ENCODE data around the gene LDB2.

Gene LDB2

DNA sequence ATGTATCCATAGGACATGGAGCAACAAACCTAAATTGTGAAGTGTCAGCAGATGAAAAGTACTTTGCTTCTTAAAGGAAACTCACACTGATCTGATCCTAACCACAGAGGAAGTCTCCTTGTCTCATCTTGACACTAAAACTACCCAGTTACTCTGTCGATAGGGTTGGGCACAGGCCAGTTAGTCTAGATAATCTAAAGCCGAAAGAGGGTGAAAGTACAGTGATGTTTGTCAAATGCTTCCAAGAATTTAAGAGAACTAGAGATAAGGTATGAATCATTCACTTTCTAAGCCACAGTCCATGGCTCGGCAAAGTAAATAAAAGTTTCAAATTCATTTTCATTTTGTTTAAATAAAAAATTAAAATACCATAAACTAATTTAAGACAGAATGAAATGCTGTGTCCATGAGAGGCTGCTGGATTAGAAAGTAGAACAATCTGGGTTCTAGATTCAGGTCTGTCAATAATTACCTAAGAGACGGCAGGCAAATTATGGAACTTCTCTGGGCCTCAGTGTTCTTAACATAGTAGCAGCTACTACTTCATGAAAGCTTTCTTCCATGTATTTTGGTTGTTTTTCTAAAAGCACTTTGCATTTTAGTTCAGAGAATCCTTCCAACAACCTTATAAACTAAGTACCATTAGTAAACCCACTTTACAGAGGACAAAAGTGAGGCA lies 176.7 kb downstream of the LDB2 start:
- Mint-ChIP-seq H3K9me3 (peaks cover 3% of the 10 kb centered on the region), H3K4me1 (no peaks in the 10 kb centered on the region)
- no peak for ATAC-seq

DNA sequence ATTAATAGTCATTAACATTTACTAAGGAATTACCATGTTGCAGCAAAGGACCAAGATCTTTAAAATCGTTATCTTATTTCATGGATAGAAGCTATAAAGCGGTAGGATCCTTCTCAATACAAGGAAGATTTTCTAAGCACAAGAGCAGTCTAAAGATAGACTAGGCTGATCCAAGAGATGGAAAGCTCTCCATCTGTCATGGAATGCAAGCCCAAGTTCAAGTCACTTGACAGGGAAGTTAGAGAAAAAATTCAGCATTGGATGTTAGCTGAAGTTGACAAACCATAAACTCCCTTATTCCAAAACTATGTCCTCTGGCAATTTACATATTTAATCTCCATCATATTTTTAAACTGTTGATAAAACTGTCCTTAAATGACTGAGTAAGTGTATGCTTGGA lies 177.7 kb downstream of the LDB2 start:
- no peak for ATAC-seq

More for the DNA sequence above, 176.7 kb downstream of the LDB2 start:
- no peaks in the 10 kb centered on the region for H3K36me3 Mint-ChIP-seq
- no peak overlapping the region for H3K27ac Mint-ChIP-seq
- no peak overlapping the region for H3K4me3 Mint-ChIP-seq
- DNase-seq (ENCODE audit: low spot score in 2 of 2) = no peak

DNA sequence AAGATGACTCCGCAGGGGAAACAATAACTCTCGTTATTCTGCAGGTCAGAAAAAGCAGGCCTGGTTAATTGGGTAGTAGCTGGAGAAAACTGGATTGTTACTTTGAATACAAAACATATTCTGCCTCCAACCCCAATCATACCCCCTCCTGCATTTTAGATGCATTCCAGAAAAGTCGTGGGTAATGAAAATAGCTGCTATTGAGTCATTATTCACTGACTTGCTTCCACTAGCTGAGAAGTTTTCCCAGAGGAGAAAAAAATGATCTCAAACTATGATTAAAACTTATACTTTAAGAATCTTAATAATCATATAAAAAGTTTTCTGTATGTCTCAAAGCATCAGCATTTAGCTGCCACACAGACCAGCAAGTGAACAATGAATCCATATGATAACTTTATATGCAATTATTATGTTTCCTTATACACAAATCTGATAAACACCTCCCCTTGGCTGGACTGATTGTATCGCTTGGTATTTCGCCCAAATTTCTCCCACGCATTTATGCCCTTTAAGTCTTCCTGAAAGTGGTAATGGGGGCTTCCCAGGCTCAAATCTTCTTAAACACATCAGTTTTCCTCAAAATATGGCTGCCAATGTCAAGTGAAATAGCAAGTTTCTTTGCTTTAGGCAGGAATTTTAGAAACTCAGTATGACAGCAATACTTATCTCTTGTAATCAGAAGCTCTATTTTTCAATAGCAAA lies 181.0 kb downstream of the LDB2 start:
- Mint-ChIP-seq H3K4me1 (no peaks in the 10 kb centered on the region), H3K9me3 (no peaks in the 10 kb centered on the region), H3K36me3 (no peaks in the 10 kb centered on the region), H3K4me3 (no peak overlapping the region), H3K27ac (no peak overlapping the region)
- DNase-seq (ENCODE audit: low spot score in 2 of 2) (no peak), ATAC-seq (no peak)

More for the DNA sequence above, 177.7 kb downstream of the LDB2 start:
- no peak overlapping the region for H3K4me3 Mint-ChIP-seq
- no peaks in the 10 kb centered on the region for H3K4me1 Mint-ChIP-seq
- H3K9me3 Mint-ChIP-seq = peaks cover 3% of the 10 kb centered on the region
- no peak overlapping the region for H3K27ac Mint-ChIP-seq
- no peaks in the 10 kb centered on the region for H3K36me3 Mint-ChIP-seq
- no peak for DNase-seq (ENCODE audit: low spot score in 2 of 2)

DNA sequence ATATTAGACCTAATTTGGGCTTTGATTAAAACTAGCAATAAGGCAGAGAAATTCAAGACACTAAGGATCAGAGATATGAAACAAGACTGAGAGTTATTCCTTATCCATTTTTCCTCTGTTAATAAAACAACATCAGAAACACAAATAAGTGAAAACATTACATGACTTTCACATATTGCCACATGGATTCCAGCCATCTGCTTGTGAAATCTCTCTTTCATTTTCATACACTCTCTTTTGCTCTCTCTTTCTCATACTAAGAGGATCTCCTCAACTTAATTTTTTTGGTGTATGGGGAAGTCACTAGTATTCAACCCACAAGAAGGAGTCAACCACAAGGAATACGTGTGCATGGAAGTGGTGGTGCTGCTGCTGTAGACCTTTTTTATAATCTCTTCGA lies 183.0 kb downstream of the LDB2 start:
- H3K9me3 Mint-ChIP-seq = no peaks in the 10 kb centered on the region
- H3K4me1 Mint-ChIP-seq = no peaks in the 10 kb centered on the region
- DNase-seq (ENCODE audit: low spot score in 2 of 2) = no peak
- H3K27ac Mint-ChIP-seq = no peak overlapping the region
- H3K4me3 Mint-ChIP-seq = no peak overlapping the region
- ATAC-seq = no peak
- no peaks in the 10 kb centered on the region for H3K36me3 Mint-ChIP-seq

GRCh38 chr4:16714191-16714590 lies 184.3 kb downstream of the LDB2 start:
- H3K4me1 Mint-ChIP-seq = no peaks in the 10 kb centered on the region
- H3K4me3 Mint-ChIP-seq = no peak overlapping the region
- H3K27ac Mint-ChIP-seq = no peak overlapping the region
- no peaks in the 10 kb centered on the region for H3K9me3 Mint-ChIP-seq
- DNase-seq (ENCODE audit: low spot score in 2 of 2) (no peak), ATAC-seq (no peak)
- no peaks in the 10 kb centered on the region for H3K36me3 Mint-ChIP-seq

DNA sequence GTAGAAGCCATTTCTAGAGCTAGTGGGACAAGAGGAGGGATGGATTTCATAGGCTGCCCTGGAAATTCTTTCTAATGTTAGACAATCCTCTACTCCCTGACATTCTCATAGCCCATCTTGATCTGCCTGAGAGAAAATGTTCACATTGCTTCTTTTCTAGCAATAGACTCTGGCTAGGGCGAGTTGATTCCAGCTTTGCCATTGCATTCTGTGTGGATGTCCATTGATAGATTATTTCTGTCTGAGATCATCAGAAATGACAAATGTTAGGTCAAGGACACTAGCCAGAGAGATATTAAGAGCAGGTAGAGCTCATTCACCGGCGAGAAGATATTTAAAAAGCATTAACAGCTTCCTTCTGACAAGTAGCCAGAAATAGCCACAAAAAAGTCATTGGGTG lies 184.7 kb downstream of the LDB2 start:
- Mint-ChIP-seq H3K4me1 (no peaks in the 10 kb centered on the region), H3K27ac (no peak overlapping the region), H3K4me3 (no peak overlapping the region), H3K36me3 (no peaks in the 10 kb centered on the region), H3K9me3 (no peaks in the 10 kb centered on the region)
- ATAC-seq (no peak), DNase-seq (ENCODE audit: low spot score in 2 of 2) (no peak)

GRCh38 chr4:16713271-16713670 lies 185.2 kb downstream of the LDB2 start:
- Mint-ChIP-seq H3K4me1 (no peaks in the 10 kb centered on the region), H3K9me3 (peaks cover 2% of the 10 kb centered on the region), H3K36me3 (no peaks in the 10 kb centered on the region), H3K27ac (no peak overlapping the region), H3K4me3 (no peak overlapping the region)
- ATAC-seq (no peak), DNase-seq (ENCODE audit: low spot score in 2 of 2) (no peak)

- no peak for ATAC-seq
- Mint-ChIP-seq H3K4me3 (no peak overlapping the region), H3K4me1 (no peaks in the 10 kb centered on the region), H3K36me3 (no peaks in the 10 kb centered on the region), H3K27ac (no peak overlapping the region), H3K9me3 (peaks cover 6% of the 10 kb centered on the region)
- no peak for DNase-seq (ENCODE audit: low spot score in 2 of 2)
Observed at GRCh38 chr4:16710198-16710597, 188.2 kb downstream of the LDB2 start.

DNA sequence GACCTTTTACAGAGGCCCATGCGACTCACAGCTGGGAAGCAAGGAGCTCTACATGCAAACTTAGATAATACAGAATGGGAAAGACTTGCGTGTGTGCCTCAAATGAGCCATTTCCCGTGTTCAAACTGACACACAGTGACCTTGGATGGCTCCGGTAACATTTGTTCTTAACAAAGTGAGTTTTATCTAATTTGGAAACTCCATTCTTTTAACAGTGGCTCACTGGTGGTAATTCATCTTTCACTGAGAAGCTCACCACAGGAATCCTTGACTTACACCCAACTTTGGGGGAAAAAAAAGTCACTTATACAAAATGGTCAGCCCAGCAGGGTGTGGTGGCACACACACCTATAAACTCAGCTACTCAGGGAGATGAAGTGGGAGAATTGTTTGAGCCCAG lies 190.6 kb downstream of the LDB2 start:
- H3K27ac Mint-ChIP-seq = no peak overlapping the region
- DNase-seq (ENCODE audit: low spot score in 2 of 2) (no peak), ATAC-seq (no peak)
- H3K4me3 Mint-ChIP-seq = no peak overlapping the region
- H3K9me3 Mint-ChIP-seq = peaks cover 6% of the 10 kb centered on the region
- no peaks in the 10 kb centered on the region for H3K4me1 Mint-ChIP-seq
- H3K36me3 Mint-ChIP-seq = no peaks in the 10 kb centered on the region

GRCh38 chr4:16706251-16706650 lies 192.2 kb downstream of the LDB2 start:
- DNase-seq (ENCODE audit: low spot score in 2 of 2) (no peak), ATAC-seq (no peak)
- Mint-ChIP-seq H3K36me3 (no peaks in the 10 kb centered on the region), H3K27ac (no peak overlapping the region), H3K4me3 (no peak overlapping the region), H3K4me1 (no peaks in the 10 kb centered on the region), H3K9me3 (peaks cover 9% of the 10 kb centered on the region)

DNA sequence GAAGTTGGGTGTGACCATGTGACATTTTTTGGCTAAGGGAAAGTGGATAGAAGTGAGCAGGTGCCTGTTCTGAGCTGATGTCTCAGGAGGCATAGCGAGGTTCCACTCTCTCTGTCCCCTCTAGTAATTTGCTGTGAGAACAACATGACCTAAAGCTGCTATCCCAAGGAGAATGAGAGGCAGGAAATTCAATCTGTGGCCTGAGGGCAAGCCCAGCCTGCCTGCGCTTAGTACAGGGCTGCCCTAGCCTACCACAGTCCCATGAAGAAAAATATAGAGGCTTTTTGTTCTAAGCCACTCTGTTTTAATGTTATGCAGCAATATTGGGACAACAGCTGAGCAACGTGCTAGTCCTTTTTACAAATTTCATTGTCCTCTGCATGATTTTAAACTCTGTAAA lies 193.1 kb downstream of the LDB2 start:
- DNase-seq (ENCODE audit: low spot score in 2 of 2) (no peak), ATAC-seq (no peak)
- Mint-ChIP-seq H3K36me3 (no peaks in the 10 kb centered on the region), H3K4me1 (no peaks in the 10 kb centered on the region), H3K4me3 (no peak overlapping the region), H3K27ac (no peak overlapping the region), H3K9me3 (peaks cover 9% of the 10 kb centered on the region)

GRCh38 chr4:16704489-16704888 lies 194.0 kb downstream of the LDB2 start:
- no peak overlapping the region for H3K27ac Mint-ChIP-seq
- no peaks in the 10 kb centered on the region for H3K36me3 Mint-ChIP-seq
- no peak for ATAC-seq
- H3K9me3 Mint-ChIP-seq = peaks cover 9% of the 10 kb centered on the region
- DNase-seq (ENCODE audit: low spot score in 2 of 2) = no peak
- H3K4me3 Mint-ChIP-seq = no peak overlapping the region
- no peaks in the 10 kb centered on the region for H3K4me1 Mint-ChIP-seq

GRCh38 chr4:16695896-16696295 lies 202.5 kb downstream of the LDB2 start:
- Mint-ChIP-seq H3K9me3 (peaks cover 4% of the 10 kb centered on the region), H3K4me3 (no peak overlapping the region), H3K27ac (no peak overlapping the region), H3K36me3 (no peaks in the 10 kb centered on the region), H3K4me1 (no peaks in the 10 kb centered on the region)
- DNase-seq (ENCODE audit: low spot score in 2 of 2) = no peak
- no peak for ATAC-seq

DNA sequence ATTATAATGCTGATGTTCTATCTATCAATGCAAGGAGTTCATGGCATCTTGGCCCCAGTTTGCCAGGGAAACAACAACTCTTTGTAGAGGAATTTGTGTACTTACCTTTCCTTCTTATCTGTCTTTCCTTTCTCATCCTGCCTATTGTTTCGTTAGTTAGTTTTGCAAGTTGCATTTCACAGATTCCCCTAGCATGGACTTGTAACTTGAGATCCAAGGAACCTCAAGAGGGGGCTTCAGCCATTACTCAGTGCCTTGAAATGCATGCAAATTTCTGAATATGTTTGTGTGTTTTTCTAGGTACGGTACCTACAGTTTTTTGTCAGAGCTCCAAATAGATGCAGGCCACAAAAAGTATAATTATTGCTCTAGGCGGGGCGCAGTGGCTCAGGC lies 203.6 kb downstream of the LDB2 start:
- Mint-ChIP-seq H3K27ac (no peak overlapping the region), H3K4me3 (no peak overlapping the region), H3K36me3 (no peaks in the 10 kb centered on the region), H3K4me1 (no peaks in the 10 kb centered on the region), H3K9me3 (peaks cover 6% of the 10 kb centered on the region)
- ATAC-seq (no peak), DNase-seq (ENCODE audit: low spot score in 2 of 2) (no peak)

DNA sequence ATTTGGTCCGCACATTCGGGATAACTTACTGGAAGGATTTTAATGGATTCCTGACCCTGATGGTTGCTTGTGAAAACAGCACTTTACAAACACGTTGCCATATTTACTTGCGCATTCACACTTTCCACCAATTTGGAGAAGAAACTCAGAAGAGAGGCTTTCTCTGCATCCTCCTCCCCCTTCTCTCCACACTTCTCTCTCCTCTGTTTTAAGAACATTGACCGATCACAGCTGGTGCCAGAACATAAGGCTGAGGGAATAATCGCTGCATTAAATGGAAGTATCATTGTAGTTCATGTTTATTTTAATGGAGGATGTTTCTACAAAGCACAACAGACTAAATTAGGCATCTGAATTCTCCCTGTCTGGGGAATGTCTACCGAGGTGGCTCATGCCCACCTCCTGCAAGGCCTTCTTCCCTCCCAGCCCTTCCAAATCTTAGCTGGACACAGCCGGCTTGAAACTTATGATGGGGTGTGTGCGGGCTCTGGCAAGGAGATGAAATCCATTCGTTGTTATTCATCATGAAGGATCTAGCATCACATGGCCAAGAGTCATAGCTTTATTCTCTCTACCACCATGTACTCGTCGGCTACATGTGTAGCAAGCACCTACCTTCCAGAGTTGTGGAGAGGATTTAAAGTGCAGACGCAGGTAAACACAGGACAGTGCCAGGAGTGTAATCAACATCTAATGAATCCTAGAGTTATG lies 204.1 kb downstream of the LDB2 start:
- Mint-ChIP-seq H3K9me3 (peaks cover 6% of the 10 kb centered on the region), H3K36me3 (no peaks in the 10 kb centered on the region)
- ATAC-seq = no peak

DNA sequence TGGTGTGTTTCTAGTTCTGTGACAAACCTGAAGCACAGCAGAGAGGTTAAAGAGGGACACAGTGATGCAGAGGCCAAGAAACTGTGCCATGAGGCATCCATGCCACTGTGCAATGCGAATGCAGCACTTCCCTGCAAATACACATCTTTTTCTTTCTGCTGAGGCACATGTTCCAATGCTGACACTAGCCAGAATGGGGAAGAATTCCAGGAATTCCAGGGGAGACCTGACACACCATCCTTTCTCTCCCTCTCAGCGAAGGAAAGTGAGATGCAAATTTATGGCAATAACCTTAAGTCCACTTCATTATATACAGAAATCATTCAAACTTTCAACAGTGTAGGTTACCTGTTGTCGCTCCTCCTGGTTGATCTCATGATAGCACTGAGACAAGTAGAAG lies 204.8 kb downstream of the LDB2 start:
- no peaks in the 10 kb centered on the region for H3K4me1 Mint-ChIP-seq
- H3K4me3 Mint-ChIP-seq = no peak overlapping the region
- DNase-seq (ENCODE audit: low spot score in 2 of 2) (no peak), ATAC-seq (no peak)
- no peaks in the 10 kb centered on the region for H3K36me3 Mint-ChIP-seq
- no peak overlapping the region for H3K27ac Mint-ChIP-seq
- H3K9me3 Mint-ChIP-seq = peaks cover 8% of the 10 kb centered on the region

More for the DNA sequence above, 204.1 kb downstream of the LDB2 start:
- DNase-seq (ENCODE audit: low spot score in 2 of 2) = no peak
- H3K4me3 Mint-ChIP-seq = no peak overlapping the region
- no peaks in the 10 kb centered on the region for H3K4me1 Mint-ChIP-seq
- H3K27ac Mint-ChIP-seq = no peak overlapping the region

All from stimulated activated effector memory CD8-positive, alpha-beta T cell treated with anti-CD3 and anti-CD28 coated beads, Interleukin-12 subunit alpha, Interleukin-12 subunit beta, amount 100 ng/mL, for 72 hours (primary cell).